Nephron progenitor cell (in vitro differentiated cells): Measurements from ENCODE around the gene ABHD10.
A peak's percentile ranks its signal among the peaks of the same experiment; 100 is the strongest.

Experiments used
- DNase-seq: peaks from one replicate; pipeline ENCODE4 v3.0.0; 2021
- H3K27ac Mint-ChIP-seq: 2 replicates; pipeline ENCODE4 v1.8.0; 2021; ENCODE audit warnings: mild to moderate bottlenecking, moderate library complexity, mixed read lengths
- H3K27me3 Mint-ChIP-seq: 2 replicates; pipeline ENCODE4 v1.8.0; 2021; ENCODE audit warnings: mild to moderate bottlenecking, low read depth, mixed read lengths; ENCODE audit not compliant: poor library complexity
- H3K36me3 Mint-ChIP-seq: 2 replicates; pipeline ENCODE4 v1.8.0; 2021; ENCODE audit warnings: low read depth, mixed read lengths
- H3K4me1 Mint-ChIP-seq: 2 replicates; pipeline ENCODE4 v1.8.0; 2021; ENCODE audit warnings: mixed read lengths
- H3K4me3 Mint-ChIP-seq: 2 replicates; pipeline ENCODE4 v1.8.0; 2021; ENCODE audit warnings: mild to moderate bottlenecking, moderate library complexity, mixed read lengths
- H3K9me3 Mint-ChIP-seq: 2 replicates; pipeline ENCODE4 v1.8.0; 2021; ENCODE audit warnings: mild to moderate bottlenecking, moderate library complexity, mixed read lengths
- CTCF ChIP-seq: fragments of 200-600 bp; sonication (generic); IDR thresholded peaks from 2 replicates; pipeline ENCODE4 v1.5.0; 2021; ENCODE audit warnings: antibody characterized with exemption

The ABHD10 gene

GRCh38 chr3:112013784-112014143 lies 34.9 kb downstream of the ABHD10 start:
- Mint-ChIP-seq H3K4me1 (peaks cover 44% of the 10 kb centered on the region), H3K27me3 (no peaks in the 10 kb centered on the region), H3K36me3 (peaks cover 27% of the 10 kb centered on the region), H3K4me3 (no peak overlapping the region), H3K9me3 (no peaks in the 10 kb centered on the region), H3K27ac (peak overlapping the region; percentile 84)
- no peak for DNase-seq
- no peak for TF ChIP-seq CTCF

GRCh38 chr3:112017091-112017490 lies 38.3 kb downstream of the ABHD10 start:
- Mint-ChIP-seq H3K9me3 (peaks cover 7% of the 10 kb centered on the region), H3K27me3 (no peaks in the 10 kb centered on the region), H3K4me3 (no peak overlapping the region), H3K36me3 (no peaks in the 10 kb centered on the region), H3K27ac (no peak overlapping the region), H3K4me1 (peaks cover 17% of the 10 kb centered on the region)
- no peak for TF ChIP-seq CTCF
- DNase-seq, result no peak

GRCh38 chr3:112018712-112019111 lies 39.9 kb downstream of the ABHD10 start:
- Mint-ChIP-seq H3K27ac (no peak overlapping the region), H3K9me3 (peaks cover 12% of the 10 kb centered on the region), H3K27me3 (no peaks in the 10 kb centered on the region), H3K4me1 (peaks cover under 1% of the 10 kb centered on the region), H3K4me3 (no peak overlapping the region), H3K36me3 (no peaks in the 10 kb centered on the region)
- TF ChIP-seq CTCF, result no peak
- DNase-seq, result no peak

GRCh38 chr3:112019716-112020115 lies 40.9 kb downstream of the ABHD10 start:
- no peaks in the 10 kb centered on the region for H3K4me1 Mint-ChIP-seq
- no peaks in the 10 kb centered on the region for H3K27me3 Mint-ChIP-seq
- H3K36me3 Mint-ChIP-seq, result no peaks in the 10 kb centered on the region

GRCh38 chr3:112020674-112021085 lies 41.9 kb downstream of the ABHD10 start:
- peaks cover 12% of the 10 kb centered on the region for H3K9me3 Mint-ChIP-seq
- peaks cover 4% of the 10 kb centered on the region for H3K4me1 Mint-ChIP-seq
- H3K27ac Mint-ChIP-seq, result no peak overlapping the region
- no peak overlapping the region for H3K4me3 Mint-ChIP-seq
- DNase-seq, result no peak
- H3K36me3 Mint-ChIP-seq, result no peaks in the 10 kb centered on the region
- TF ChIP-seq CTCF, result no peak
- no peaks in the 10 kb centered on the region for H3K27me3 Mint-ChIP-seq

More at GRCh38 chr3:112019716-112020115, 40.9 kb downstream of the ABHD10 start:
- Mint-ChIP-seq H3K9me3 (peaks cover 12% of the 10 kb centered on the region), H3K4me3 (no peak overlapping the region), H3K27ac (no peak overlapping the region)
- TF ChIP-seq CTCF, result no peak
- DNase-seq, result no peak

GRCh38 chr3:112027142-112027541 lies 48.3 kb downstream of the ABHD10 start:
- Mint-ChIP-seq H3K27ac (no peak overlapping the region), H3K27me3 (peaks cover 7% of the 10 kb centered on the region), H3K4me3 (no peak overlapping the region), H3K4me1 (peaks cover 23% of the 10 kb centered on the region), H3K36me3 (peaks cover 1% of the 10 kb centered on the region), H3K9me3 (peaks cover 5% of the 10 kb centered on the region)
- TF ChIP-seq CTCF, result no peak
- no peak for DNase-seq
